OCI-LY1 (cell line): ENCODE results near the gene CNTN2.

ENCODE experiments used
- EZH2 ChIP-seq: fragments of 200-600 bp; sonication (generic), shearing (Covaris generic); IDR thresholded peaks from 2 replicates; pipeline ENCODE4 v1.8.0; 2017; ENCODE audit warnings: borderline replicate concordance, mixed run types, mild to moderate bottlenecking, antibody characterized with exemption, low read length, moderate library complexity, mixed read lengths
- TF ChIP-seq, protein P1 (sequence below): fragments of 200-600 bp; sonication (generic), shearing (Covaris generic); IDR thresholded peaks from 2 replicates; pipeline ENCODE4 v1.5.1; 2017; ENCODE audit warnings: mild to moderate bottlenecking, antibody characterized with exemption, low read length, moderate library complexity, mixed read lengths

- TF ChIP-seq, protein P1, sequence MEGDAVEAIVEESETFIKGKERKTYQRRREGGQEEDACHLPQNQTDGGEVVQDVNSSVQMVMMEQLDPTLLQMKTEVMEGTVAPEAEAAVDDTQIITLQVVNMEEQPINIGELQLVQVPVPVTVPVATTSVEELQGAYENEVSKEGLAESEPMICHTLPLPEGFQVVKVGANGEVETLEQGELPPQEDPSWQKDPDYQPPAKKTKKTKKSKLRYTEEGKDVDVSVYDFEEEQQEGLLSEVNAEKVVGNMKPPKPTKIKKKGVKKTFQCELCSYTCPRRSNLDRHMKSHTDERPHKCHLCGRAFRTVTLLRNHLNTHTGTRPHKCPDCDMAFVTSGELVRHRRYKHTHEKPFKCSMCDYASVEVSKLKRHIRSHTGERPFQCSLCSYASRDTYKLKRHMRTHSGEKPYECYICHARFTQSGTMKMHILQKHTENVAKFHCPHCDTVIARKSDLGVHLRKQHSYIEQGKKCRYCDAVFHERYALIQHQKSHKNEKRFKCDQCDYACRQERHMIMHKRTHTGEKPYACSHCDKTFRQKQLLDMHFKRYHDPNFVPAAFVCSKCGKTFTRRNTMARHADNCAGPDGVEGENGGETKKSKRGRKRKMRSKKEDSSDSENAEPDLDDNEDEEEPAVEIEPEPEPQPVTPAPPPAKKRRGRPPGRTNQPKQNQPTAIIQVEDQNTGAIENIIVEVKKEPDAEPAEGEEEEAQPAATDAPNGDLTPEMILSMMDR: no peak
- no peak for TF ChIP-seq EZH2
Observed at GRCh38 chr1:205044741-205045140, 1.7 kb downstream of the CNTN2 start.
